HG02852 (cell line): ENCODE results near the gene GPR101.
"Not testable (repeated sequence)": the region's sequence is repeated elsewhere in the genome, so short reads cannot be mapped to it uniquely, and the experiment has no call there.

Experiments used
- ATAC-seq: cut with Tn5 transposase; IDR thresholded peaks from one replicate; pipeline ENCODE4 v1.9.1; 2021; ENCODE audit warnings: mild to moderate bottlenecking, moderate library complexity; ENCODE audit not compliant: unreplicated experiment

The GPR101 gene

DNA sequence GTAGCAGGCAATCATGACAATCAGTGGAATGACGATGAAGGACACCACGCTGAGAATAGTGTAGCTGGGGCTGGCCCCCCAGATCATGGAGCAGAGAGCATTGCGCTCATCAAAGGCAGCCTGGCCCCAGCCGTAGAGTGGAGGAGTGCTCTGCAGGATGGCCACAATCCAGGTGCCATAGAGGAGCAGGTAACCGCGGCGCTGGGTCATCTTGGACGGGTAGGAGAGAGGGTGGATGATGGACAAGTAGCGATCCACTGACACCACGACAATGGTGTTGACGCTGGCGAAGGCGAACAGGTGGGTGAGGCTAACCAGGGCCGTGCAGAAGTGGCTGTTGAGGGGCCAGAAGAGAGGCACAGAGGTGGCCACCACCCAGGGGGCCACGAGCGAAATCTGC lies 2.8 kb downstream of the GPR101 start:
- ATAC-seq, result no peak

DNA sequence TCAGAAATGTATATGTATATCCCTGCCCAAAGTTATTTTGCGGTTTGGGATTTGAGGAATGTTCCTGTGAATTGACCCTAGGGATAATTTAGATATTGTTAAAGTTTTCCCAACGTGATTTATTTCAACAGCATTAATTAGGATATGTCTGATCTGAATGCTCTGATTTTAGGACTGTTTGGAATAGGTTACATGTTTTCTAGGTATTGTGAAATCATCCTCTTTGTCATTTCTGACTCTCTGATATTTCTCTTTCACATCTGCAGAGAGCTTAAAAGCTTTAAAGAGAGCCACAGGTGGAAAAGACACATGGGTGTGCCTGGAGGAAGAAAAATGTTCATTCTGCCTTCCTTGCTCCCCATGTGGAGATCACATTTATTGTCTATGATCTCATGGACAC lies 5.1 kb downstream of the GPR101 start:
- ATAC-seq, result no peak

DNA sequence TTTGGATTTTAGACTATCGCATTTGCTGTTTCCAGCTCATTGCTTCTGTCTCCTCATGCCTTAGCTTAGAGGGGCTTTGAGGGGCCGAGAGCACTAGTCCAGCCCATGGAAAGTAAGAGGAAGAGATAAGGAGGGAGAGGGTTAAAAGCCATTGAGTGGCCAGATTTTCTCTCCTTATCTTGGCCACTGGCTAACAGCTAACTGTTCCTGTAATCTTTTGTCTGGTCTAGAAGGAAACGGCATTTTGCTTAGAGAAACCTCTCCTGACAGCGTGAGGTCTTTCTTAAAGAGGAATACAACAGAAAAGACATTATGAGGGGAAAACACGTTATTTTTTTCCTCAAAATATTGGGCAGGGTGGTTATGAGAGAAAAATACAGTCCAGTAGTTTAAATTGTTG lies 7.9 kb downstream of the GPR101 start:
- ATAC-seq, result no peak

DNA sequence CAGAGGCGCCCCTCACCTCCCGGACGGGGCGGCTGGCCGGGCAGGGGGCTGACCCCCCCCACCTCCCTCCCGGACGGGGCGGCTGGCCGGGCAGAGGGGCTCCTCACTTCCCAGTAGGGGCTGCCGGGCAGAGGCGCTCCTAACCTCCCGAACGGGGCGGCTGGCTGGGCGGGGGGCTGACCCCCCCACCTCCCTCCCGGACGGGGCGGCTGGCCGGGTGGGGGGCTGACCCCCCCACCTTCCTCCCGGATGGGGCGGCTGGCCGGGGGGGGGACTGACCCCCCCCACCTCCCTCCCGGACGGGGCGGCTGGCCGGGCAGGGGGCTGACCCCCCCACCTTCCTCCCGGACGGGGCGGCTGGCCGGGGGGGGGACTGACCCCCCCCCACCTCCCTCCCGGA lies 33.6 kb downstream of the GPR101 start:
- not testable (repeated sequence) for ATAC-seq

DNA sequence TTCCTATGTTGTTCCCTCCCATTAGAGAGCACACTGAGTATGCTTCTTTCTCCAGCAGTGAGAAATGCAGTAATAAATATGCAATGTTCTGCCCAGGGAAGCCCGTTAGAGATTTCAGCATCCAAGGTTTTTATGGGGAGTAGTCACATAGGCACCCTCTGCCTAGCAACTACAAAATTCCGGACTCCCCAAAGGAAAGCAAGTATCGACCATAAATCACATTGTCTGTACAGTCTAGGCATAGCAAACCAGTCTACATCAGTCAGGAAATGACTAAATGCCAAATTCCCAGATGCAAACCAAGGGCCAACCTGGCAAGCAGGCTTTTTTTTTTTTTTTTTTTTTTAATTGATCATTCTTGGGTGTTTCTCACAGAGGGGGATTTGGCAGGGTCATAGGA lies 34.8 kb downstream of the GPR101 start:
- no peak for ATAC-seq
